Brain microvascular endothelial cell (primary cell): ENCODE measurements around the gene UPF1.

Source experiments
- DNase-seq: peaks from one replicate; pipeline ENCODE4 v3.0.0-alpha.2; 2020
- H3K27ac ChIP-seq: fragments of 250-450 bp; sonication (Bioruptor Pico); 2 replicates; pipeline ENCODE4 v1.5.1; 2020; ENCODE audit warnings: mild to moderate bottlenecking, moderate library complexity
- H3K27me3 ChIP-seq: fragments of 250-450 bp; sonication (Bioruptor Pico); replicated peaks from 2 replicates; pipeline ENCODE4 v1.5.1; 2020; ENCODE audit warnings: mild to moderate bottlenecking
- H3K36me3 ChIP-seq: fragments of 250-450 bp; sonication (Bioruptor Pico); replicated peaks from 2 replicates; pipeline ENCODE4 v1.5.1; 2020; ENCODE audit warnings: mild to moderate bottlenecking
- H3K4me3 ChIP-seq: 2 replicates; pipeline ENCODE4 v1.5.1; 2011; ENCODE audit warnings: low read depth, mild to moderate bottlenecking, control low read depth, low read length, moderate library complexity
- in situ Hi-C: cut with HindIII; loops from 2 replicates; pipeline ENCODE4 v1.10.0; 2017; ENCODE audit warnings: low sequenced_read_pairs, low pct_ligation_motif_present
- TF ChIP-seq, protein P1 (sequence below): IDR thresholded peaks from 2 replicates; pipeline ENCODE4 v1.5.1; 2011; ENCODE audit warnings: low read depth, mild to moderate bottlenecking, moderate library complexity, low read length, control low read depth, inconsistent platforms; ENCODE audit errors: missing control alignments

Gene UPF1

DNA sequence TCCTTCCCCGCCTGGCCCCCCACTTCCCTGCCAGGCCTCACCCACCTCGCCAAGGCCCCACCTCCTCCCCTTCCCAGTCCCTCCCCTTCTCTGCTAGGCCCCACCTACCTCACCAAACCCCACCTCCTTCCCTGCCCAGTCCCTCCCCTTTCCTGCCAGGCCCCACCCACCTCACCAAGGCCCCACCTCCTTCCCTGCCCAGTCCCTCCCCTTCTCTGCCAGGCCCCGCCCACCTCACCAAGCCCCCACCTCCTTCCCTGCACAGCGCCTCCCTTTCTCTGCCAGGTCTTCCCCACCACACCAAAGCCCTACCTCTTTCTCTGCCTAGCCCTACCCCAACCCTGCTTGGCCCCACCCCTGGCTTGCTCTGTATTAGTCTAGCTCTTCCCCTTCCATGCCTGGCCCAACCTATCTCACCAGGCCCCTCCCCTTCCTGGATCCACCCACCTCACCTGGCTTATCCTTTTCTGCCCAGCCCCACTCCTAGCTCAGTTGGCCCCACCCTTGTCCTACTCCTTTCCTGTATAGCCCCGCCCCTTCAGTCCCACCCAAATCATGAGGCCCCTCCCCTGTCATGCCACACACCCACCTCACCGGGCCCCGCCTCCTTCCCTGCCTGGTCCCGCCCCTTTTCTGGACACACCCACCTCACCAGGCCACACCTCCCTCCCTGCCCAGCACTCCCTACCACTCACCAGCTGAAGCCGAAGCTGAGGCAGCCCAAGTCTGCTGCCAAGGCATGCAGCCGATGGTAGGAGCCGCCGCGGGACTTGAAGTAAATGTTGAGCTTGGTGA is 48.0 kb downstream of the UPF1 start:
- TF ChIP-seq, protein P1, sequence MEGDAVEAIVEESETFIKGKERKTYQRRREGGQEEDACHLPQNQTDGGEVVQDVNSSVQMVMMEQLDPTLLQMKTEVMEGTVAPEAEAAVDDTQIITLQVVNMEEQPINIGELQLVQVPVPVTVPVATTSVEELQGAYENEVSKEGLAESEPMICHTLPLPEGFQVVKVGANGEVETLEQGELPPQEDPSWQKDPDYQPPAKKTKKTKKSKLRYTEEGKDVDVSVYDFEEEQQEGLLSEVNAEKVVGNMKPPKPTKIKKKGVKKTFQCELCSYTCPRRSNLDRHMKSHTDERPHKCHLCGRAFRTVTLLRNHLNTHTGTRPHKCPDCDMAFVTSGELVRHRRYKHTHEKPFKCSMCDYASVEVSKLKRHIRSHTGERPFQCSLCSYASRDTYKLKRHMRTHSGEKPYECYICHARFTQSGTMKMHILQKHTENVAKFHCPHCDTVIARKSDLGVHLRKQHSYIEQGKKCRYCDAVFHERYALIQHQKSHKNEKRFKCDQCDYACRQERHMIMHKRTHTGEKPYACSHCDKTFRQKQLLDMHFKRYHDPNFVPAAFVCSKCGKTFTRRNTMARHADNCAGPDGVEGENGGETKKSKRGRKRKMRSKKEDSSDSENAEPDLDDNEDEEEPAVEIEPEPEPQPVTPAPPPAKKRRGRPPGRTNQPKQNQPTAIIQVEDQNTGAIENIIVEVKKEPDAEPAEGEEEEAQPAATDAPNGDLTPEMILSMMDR, result no peak
- no peaks in the 10 kb centered on the region for H3K27me3 ChIP-seq
- in situ Hi-C loops, result no loop called here
- H3K27ac ChIP-seq, result no peak overlapping the region
- DNase-seq, result no peak
- no peaks in the 10 kb centered on the region for H3K36me3 ChIP-seq
- H3K4me3 ChIP-seq, result no peak overlapping the region

DNA sequence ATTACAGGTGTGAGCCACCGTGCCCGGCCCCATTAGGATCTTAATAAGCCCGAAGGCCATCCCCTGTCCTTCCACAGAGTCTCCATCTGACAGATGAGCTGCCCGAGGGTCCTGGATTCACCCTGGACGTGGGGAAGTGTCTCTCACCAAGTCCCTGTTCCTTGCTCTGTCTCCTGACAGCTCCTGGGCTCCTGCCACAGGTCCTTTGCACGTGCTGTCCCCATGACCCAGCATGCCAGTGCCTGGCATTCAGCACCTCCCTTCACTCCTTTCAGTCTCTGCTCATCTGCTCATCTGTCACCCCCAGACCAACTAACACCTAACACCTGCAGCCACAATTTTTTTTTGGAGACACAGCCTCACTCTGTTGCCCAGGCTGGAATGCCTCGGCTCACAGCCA is 49.7 kb downstream of the UPF1 start:
- TF ChIP-seq, protein P1, result no peak
- Histone ChIP-seq H3K4me3 (no peak overlapping the region), H3K27ac (no peak overlapping the region), H3K36me3 (no peaks in the 10 kb centered on the region), H3K27me3 (no peaks in the 10 kb centered on the region)
- in situ Hi-C loops, result no loop called here
- no peak for DNase-seq

DNA sequence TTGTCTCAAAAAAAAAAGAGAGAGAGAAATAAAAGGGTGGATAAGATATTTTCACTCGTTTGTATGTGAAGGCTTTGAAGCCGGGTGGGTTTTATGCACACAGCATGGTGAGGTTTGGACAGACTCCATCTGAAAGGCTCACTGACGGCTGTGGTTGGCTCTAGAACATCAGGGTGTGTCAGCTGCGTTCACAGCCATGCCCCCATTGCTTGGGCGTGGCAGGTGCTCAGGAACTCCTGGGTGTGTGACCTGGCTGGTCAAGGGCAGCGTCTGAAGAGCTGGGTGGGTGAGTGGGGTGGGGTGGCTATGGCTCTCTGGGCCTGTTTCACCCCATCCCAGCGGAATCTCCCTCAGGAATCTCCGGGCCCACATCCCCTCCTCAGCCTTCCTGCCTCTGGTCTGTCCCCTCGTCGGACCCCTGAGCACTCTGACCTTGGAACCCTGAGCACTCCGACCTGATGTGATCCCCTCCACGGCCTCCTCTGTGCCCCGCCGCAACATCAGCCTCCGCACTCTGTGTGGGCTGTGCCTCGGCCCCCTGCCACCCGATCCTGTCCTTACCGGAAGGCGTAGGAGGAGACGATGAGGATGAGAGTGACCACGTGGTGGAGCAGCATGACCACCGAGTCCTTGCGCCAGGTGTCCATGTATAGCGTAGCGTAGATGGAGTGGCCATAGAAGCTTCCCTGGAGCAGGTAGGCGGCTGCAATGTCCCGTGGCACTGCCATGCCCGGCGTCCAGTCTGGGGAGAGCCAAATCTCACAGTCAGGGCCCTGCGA is 52.0 kb downstream of the UPF1 start:
- TF ChIP-seq, protein P1, result no peak
- H3K36me3 ChIP-seq, result no peaks in the 10 kb centered on the region
- in situ Hi-C loops, result no loop called here
- no peaks in the 10 kb centered on the region for H3K27me3 ChIP-seq
- no peak for DNase-seq
- H3K27ac ChIP-seq, result no peak overlapping the region
- no peak overlapping the region for H3K4me3 ChIP-seq

DNA sequence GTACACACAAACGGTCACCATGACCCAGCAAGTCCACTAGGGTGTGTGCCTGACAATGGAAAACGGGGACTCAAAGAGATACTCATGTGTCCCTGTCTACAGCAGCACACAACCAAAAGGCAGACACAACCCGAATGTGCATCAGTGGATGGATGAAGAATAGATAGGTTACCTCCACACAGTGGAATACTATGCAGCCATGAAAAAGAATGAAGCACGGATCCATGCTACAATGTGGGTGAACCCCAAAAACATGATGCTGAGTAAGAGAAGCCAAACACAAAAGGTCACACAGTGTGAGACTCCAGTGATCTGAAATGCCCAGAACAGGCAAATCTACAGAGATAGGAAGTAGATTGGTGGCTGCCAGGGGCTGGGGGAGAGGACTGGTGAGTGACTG is 55.2 kb downstream of the UPF1 start:
- TF ChIP-seq, protein P1, result no peak
- Histone ChIP-seq H3K27me3 (no peaks in the 10 kb centered on the region), H3K4me3 (no peak overlapping the region), H3K36me3 (no peaks in the 10 kb centered on the region), H3K27ac (no peak overlapping the region)
- in situ Hi-C loops, result no loop called here
- no peak for DNase-seq

DNA sequence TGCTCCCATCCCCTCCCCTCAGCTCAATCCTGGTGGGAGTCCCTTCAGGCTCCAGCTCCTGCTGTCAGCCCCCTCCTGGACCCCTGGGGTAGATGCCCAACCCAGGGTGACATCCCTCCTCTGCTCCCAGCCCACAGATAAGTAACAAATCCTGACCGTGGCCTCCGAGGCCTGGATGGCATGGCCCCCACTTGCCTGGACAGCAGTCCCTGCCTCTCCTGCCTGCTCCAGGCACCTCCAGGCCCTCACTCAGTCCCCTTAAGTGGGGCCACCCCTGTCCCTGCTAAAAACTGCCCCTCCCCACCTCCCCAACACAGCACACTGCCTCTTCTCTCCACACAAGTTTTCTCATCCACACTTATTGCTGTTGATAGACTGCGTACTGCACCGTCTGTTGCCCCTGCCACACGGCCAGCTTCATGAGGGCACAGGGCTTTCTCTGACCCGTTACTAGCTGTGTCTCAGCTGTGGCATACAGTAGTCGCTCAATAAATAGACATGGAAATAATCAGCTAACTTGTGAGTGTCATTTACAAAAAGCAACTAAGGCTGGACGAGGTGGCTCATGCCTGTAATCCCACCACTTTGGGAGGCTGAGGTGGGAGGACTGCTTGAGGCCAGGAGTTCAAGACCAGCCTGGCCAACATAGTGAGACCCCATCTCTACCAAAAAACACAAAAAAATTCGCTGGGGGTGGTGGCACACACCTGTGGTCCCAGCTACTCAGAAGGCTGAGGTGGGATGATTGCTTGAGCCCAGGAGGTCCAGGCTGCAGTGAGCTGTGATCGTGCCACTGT is 58.4 kb downstream of the UPF1 start:
- Histone ChIP-seq H3K4me3 (no peak overlapping the region), H3K27ac (no peak overlapping the region), H3K27me3 (peaks cover 13% of the 10 kb centered on the region), H3K36me3 (no peaks in the 10 kb centered on the region)
- DNase-seq, result no peak
- in situ Hi-C loops, result no loop called here
- TF ChIP-seq, protein P1, result no peak
